SK-N-SH (cell line): Measurements from ENCODE around the gene CHRNE. TPM values are rescaled to one million over a fixed set of nuclear protein-coding genes. Genes with fewer than 3 reads are reported as not detected.

Source experiments
- CTCF ChIA-PET: fragments of 300-600, 350-600 bp; formaldehyde crosslinking; extraction: SDS; loops from one replicate; lab custom pipeline; 2021; lab: Yijun Ruan, JAX
- POLR2A ChIA-PET: fragments of 350-600 bp; sonication (Branson Sonifier 250); formaldehyde crosslinking; extraction: SDS; loops from one replicate; lab custom pipeline; 2020; ENCODE audit warnings: antibody characterized with exemption, inconsistent platforms; lab: Yijun Ruan, JAX
- DNase-seq: peaks from one replicate; pipeline ENCODE4 v3.0.0; 2012
- H2AFZ ChIP-seq: fragments of 200-600 bp; sonication (generic); 2 replicates; pipeline ENCODE4 v1.8.1; 2016; ENCODE audit warnings: antibody characterized with exemption, mild to moderate bottlenecking, low read depth
- H3F3A ChIP-seq: fragments of 200-600 bp; sonication (generic); replicated peaks from 2 replicates; pipeline ENCODE3; 2016; ENCODE audit warnings: antibody characterized with exemption, mild to moderate bottlenecking; ENCODE audit not compliant: insufficient read depth
- H3K27ac ChIP-seq, 2 experiments: fragments of 200-500 bp in 1 of 2; fragments of 200-600 bp in 1 of 2; sonication (Bioruptor generic) in 1 of 2; sonication (generic), shearing (Covaris generic) in 1 of 2; 2 replicates each; pipeline versions ENCODE4 v1.5.1 to v1.6.1; 2014 to 2016; ENCODE audit warnings: low read depth in 2 of 2, inconsistent platforms in 1 of 2, low read length in 1 of 2, mild to moderate bottlenecking in 1 of 2, mixed read lengths in 1 of 2
- H3K27me3 ChIP-seq: fragments of 200-600 bp; sonication (generic), shearing (Covaris generic); 2 replicates; pipeline ENCODE4 v1.6.1; 2016; ENCODE audit warnings: mixed run types; ENCODE audit not compliant: insufficient read depth
- H3K36me3 ChIP-seq, 2 experiments: fragments of 200-500 bp in 1 of 2; fragments of 200-600 bp in 1 of 2; sonication (Bioruptor generic) in 1 of 2; sonication (generic) in 1 of 2; replicated peaks in 1 of 2; 2 replicates each; pipeline versions ENCODE3 to v1.5.1; 2014 to 2016; ENCODE audit warnings: low read length in 1 of 2, mild to moderate bottlenecking in 1 of 2; ENCODE audit not compliant: insufficient read depth in 2 of 2, control insufficient read depth in 1 of 2
- H3K4me1 ChIP-seq, 2 experiments: fragments of 200-500 bp in 1 of 2; fragments of 200-600 bp in 1 of 2; sonication (Bioruptor generic) in 1 of 2; sonication (generic), shearing (Covaris generic) in 1 of 2; 2 replicates each; pipeline versions ENCODE4 v1.5.1 to v1.6.1; 2014 to 2016; ENCODE audit warnings: low read depth in 1 of 2, low read length in 1 of 2, mixed run types in 1 of 2; ENCODE audit not compliant: insufficient read depth in 2 of 2, control insufficient read depth in 1 of 2
- H3K4me2 ChIP-seq: fragments of 200-600 bp; sonication (generic), shearing (Covaris generic); 2 replicates; pipeline ENCODE4 v1.6.1; 2017; ENCODE audit warnings: mixed run types
- H3K4me3 ChIP-seq, 2 experiments: fragments of 200-500 bp in 1 of 2; fragments of 200-600 bp in 1 of 2; sonication (Bioruptor generic) in 1 of 2; sonication (generic), shearing (Covaris generic) in 1 of 2; 2 replicates each; pipeline versions ENCODE4 v1.5.1 to v1.8.1; 2014 to 2016; ENCODE audit warnings: low read depth in 2 of 2, inconsistent platforms in 1 of 2, low read length in 1 of 2, mild to moderate bottlenecking in 1 of 2, mixed read lengths in 1 of 2, moderate library complexity in 1 of 2
- H3K79me2 ChIP-seq: fragments of 200-600 bp; sonication (generic); 2 replicates; pipeline ENCODE4 v1.8.1; 2017; ENCODE audit warnings: mild to moderate bottlenecking; ENCODE audit not compliant: insufficient read depth
- H3K9ac ChIP-seq: fragments of 200-600 bp; sonication (generic); 2 replicates; pipeline ENCODE4 v1.6.1; 2017; ENCODE audit warnings: mixed run types
- H3K9me2 ChIP-seq: fragments of 200-600 bp; sonication (generic); 2 replicates; pipeline ENCODE4 v1.6.1; 2017; ENCODE audit warnings: mixed run types
- H3K9me3 ChIP-seq: fragments of 200-600 bp; sonication (generic); 2 replicates; pipeline ENCODE4 v1.6.1; 2017; ENCODE audit warnings: mixed run types, mild to moderate bottlenecking, moderate library complexity
- H4K20me1 ChIP-seq: fragments of 200-600 bp; sonication (generic); 2 replicates; pipeline ENCODE4 v1.6.1; 2017; ENCODE audit warnings: mild to moderate bottlenecking, mixed run types; ENCODE audit not compliant: insufficient read depth
- CHD2 ChIP-seq: fragments of 150-350 bp; IDR thresholded peaks from 2 replicates; pipeline ENCODE4 v1.6.1; 2018; ENCODE audit warnings: low read length; ENCODE audit not compliant: partially characterized antibody
- CTCF ChIP-seq: fragments of 200-600 bp; sonication (generic); IDR thresholded peaks from 2 replicates; pipeline ENCODE4 v1.6.1; 2017; ENCODE audit warnings: antibody characterized with exemption, mild to moderate bottlenecking, moderate library complexity
- EZH2phosphoT487 ChIP-seq: fragments of 200-600 bp; sonication (generic); IDR thresholded peaks from 2 replicates; pipeline ENCODE4 v1.6.1; 2017; ENCODE audit warnings: low read depth, mixed run types, mild to moderate bottlenecking, antibody characterized with exemption, moderate library complexity, borderline replicate concordance
- FOXM1 ChIP-seq: IDR thresholded peaks from 2 replicates; pipeline ENCODE4 v1.4.0; 2012; ENCODE audit warnings: low read depth, mild to moderate bottlenecking
- GATA2 ChIP-seq: sonication (generic); formaldehyde crosslinking; IDR thresholded peaks from 2 replicates; pipeline ENCODE4 v1.5.0; 2020; ENCODE audit warnings: mild to moderate bottlenecking, missing genetic modification reagents
- JUND ChIP-seq: IDR thresholded peaks from 2 replicates; pipeline ENCODE4 v1.4.0; 2012
- MAX ChIP-seq: IDR thresholded peaks from 2 replicates; pipeline ENCODE4 v1.4.0; 2012; ENCODE audit warnings: low read depth
- MXI1 ChIP-seq: IDR thresholded peaks from 2 replicates; pipeline ENCODE4 v1.6.1; 2012; ENCODE audit warnings: mild to moderate bottlenecking, low read depth, low read length, improper control_type of control experiment
- NFIC ChIP-seq: IDR thresholded peaks from 2 replicates; pipeline ENCODE4 v1.4.0; 2012; ENCODE audit warnings: borderline replicate concordance
- NRF1 ChIP-seq: IDR thresholded peaks from 2 replicates; pipeline ENCODE4 v1.6.1; 2012; ENCODE audit warnings: low read depth, mild to moderate bottlenecking, low read length
- SIN3A ChIP-seq: IDR thresholded peaks from 2 replicates; pipeline ENCODE4 v1.6.1; 2012; ENCODE audit warnings: low read depth, mild to moderate bottlenecking, low read length, moderate library complexity, borderline replicate concordance
- TCF12 ChIP-seq: IDR thresholded peaks from 2 replicates; pipeline ENCODE4 v1.4.0; 2012
- ZBTB33 ChIP-seq: IDR thresholded peaks from 2 replicates; pipeline ENCODE4 v1.4.0; 2012; ENCODE audit warnings: low read depth, borderline replicate concordance
- WGBS: methylation state at CpG from one replicate; pipeline ENCODE4 v1.1.6; 2017; ENCODE audit warnings: low lambda C conversion rate; 5-methylcytosine and 5-hydroxymethylcytosine counted together
- polyA plus RNA-seq, 3 experiments: library from polyadenylated mRNA; depleted of rRNA; stranded (reverse); fragments of >200 nt; gene quantifications; 2 replicates each; pipeline ENCODE4 v1.2.3, GENCODE V29; 2012
- TF ChIP-seq, protein P1 (sequence below): IDR thresholded peaks from 2 replicates; pipeline ENCODE4; 2012
- TF ChIP-seq, protein P2 (sequence below): fragments of 150-350 bp; IDR thresholded peaks from 2 replicates; pipeline ENCODE4 v1.6.1; 2017; ENCODE audit warnings: antibody characterized with exemption, low read length, low read depth, borderline replicate concordance
- TF ChIP-seq, protein P3 (sequence below): IDR thresholded peaks from 2 replicates; pipeline ENCODE4 v1.4.0; 2012; ENCODE audit warnings: low read depth, borderline replicate concordance
- TF ChIP-seq, protein P4 (sequence below): IDR thresholded peaks from 2 replicates; pipeline ENCODE4 v1.6.1; 2012; ENCODE audit warnings: mild to moderate bottlenecking, low read depth, low read length, moderate library complexity

The CHRNE gene
- polyA plus RNA-seq, 1 of the 3 experiments (the other 2 are of a cell fraction), result 0.71 TPM

DNA sequence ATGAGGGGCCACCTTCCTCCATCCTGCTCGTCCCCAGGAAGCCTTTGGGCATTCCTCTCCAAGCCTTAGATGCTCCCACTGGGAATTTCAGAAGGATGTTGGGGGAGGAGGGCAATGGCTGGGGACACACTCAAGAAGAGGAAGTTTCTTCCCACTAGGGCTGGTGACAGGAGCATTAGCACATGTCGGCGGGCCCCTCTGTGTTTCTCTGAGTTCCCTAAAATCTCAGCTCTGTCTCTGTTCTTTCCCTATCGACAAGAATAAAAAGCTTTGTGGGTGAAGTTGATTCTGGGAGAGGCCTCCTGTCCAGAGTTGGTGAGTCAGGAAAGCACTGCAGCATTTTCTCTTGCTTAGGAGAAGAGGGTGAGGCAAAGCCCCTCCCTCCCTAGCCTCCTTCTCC, 23.3 kb downstream of the CHRNE start:
- 0 out of 2 replicates have a peak, but pooled peaks cover 5% of the 10 kb centered on the region for H3K79me2 ChIP-seq
- H3K9ac ChIP-seq, result no peak overlapping the region
- no peaks in the 10 kb centered on the region for H3K27me3 ChIP-seq
- H3K9me2 ChIP-seq, result no peaks in the 10 kb centered on the region
- H3K9me3 ChIP-seq, result no peaks in the 10 kb centered on the region
- 86% methylated on average over 4 of the region's 4 CpGs for WGBS
- no peak for DNase-seq
- no peaks in the 10 kb centered on the region for H3K4me1 ChIP-seq
- H3K4me3 ChIP-seq, result no peak overlapping the region
- no peak overlapping the region for H2AFZ ChIP-seq
- no peak overlapping the region for H3K27ac ChIP-seq
- H3K36me3 ChIP-seq, result peaks cover 0 to 15% of the 10 kb centered on the region in 2 experiments
- no peak overlapping the region for H3K4me2 ChIP-seq
- no peaks in the 10 kb centered on the region for H3F3A ChIP-seq
- CTCF ChIA-PET, result interaction anchor here (1.6 to 16.4 kb wide), 4 partner anchors 22 to 94 kb away, joined by 4 to 235 read pairs (median 6); partner anchors contain the start of genes CHRNE, GLTPD2 and VMO1
- H4K20me1 ChIP-seq, result no peaks in the 10 kb centered on the region
- POLR2A ChIA-PET, result no interaction called here
- TF ChIP-seq ZBTB33, result no peak
- no peak for TF ChIP-seq MXI1
- TF ChIP-seq EZH2phosphoT487, result no peak
- no peak for TF ChIP-seq JUND
- no peak for TF ChIP-seq NRF1
- TF ChIP-seq TCF12, result no peak
- TF ChIP-seq SIN3A, result no peak
- no peak for TF ChIP-seq CHD2
- no peak for TF ChIP-seq FOXM1
- TF ChIP-seq, protein P1, sequence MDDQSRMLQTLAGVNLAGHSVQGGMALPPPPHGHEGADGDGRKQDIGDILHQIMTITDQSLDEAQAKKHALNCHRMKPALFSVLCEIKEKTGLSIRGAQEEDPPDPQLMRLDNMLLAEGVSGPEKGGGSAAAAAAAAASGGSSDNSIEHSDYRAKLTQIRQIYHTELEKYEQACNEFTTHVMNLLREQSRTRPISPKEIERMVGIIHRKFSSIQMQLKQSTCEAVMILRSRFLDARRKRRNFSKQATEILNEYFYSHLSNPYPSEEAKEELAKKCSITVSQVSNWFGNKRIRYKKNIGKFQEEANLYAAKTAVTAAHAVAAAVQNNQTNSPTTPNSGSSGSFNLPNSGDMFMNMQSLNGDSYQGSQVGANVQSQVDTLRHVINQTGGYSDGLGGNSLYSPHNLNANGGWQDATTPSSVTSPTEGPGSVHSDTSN, result no peak
- TF ChIP-seq MAX, result no peak
- no peak for TF ChIP-seq CTCF
- TF ChIP-seq, protein P2, sequence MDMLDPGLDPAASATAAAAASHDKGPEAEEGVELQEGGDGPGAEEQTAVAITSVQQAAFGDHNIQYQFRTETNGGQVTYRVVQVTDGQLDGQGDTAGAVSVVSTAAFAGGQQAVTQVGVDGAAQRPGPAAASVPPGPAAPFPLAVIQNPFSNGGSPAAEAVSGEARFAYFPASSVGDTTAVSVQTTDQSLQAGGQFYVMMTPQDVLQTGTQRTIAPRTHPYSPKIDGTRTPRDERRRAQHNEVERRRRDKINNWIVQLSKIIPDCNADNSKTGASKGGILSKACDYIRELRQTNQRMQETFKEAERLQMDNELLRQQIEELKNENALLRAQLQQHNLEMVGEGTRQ, result no peak
- TF ChIP-seq NFIC, result no peak
- TF ChIP-seq, protein P3, sequence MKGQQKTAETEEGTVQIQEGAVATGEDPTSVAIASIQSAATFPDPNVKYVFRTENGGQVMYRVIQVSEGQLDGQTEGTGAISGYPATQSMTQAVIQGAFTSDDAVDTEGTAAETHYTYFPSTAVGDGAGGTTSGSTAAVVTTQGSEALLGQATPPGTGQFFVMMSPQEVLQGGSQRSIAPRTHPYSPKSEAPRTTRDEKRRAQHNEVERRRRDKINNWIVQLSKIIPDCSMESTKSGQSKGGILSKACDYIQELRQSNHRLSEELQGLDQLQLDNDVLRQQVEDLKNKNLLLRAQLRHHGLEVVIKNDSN, result no peak
- TF ChIP-seq, protein P4, sequence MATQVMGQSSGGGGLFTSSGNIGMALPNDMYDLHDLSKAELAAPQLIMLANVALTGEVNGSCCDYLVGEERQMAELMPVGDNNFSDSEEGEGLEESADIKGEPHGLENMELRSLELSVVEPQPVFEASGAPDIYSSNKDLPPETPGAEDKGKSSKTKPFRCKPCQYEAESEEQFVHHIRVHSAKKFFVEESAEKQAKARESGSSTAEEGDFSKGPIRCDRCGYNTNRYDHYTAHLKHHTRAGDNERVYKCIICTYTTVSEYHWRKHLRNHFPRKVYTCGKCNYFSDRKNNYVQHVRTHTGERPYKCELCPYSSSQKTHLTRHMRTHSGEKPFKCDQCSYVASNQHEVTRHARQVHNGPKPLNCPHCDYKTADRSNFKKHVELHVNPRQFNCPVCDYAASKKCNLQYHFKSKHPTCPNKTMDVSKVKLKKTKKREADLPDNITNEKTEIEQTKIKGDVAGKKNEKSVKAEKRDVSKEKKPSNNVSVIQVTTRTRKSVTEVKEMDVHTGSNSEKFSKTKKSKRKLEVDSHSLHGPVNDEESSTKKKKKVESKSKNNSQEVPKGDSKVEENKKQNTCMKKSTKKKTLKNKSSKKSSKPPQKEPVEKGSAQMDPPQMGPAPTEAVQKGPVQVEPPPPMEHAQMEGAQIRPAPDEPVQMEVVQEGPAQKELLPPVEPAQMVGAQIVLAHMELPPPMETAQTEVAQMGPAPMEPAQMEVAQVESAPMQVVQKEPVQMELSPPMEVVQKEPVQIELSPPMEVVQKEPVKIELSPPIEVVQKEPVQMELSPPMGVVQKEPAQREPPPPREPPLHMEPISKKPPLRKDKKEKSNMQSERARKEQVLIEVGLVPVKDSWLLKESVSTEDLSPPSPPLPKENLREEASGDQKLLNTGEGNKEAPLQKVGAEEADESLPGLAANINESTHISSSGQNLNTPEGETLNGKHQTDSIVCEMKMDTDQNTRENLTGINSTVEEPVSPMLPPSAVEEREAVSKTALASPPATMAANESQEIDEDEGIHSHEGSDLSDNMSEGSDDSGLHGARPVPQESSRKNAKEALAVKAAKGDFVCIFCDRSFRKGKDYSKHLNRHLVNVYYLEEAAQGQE, result no peak
- TF ChIP-seq GATA2 (CRISPR knock-in tag), result no peak
- TF ChIP-seq, all 33 proteins: peak for 0
